C4-2B (cell line): ENCODE measurements around the gene PHF12.

Experiments
- H3K27ac ChIP-seq: fragments of 450-650 bp; 2 replicates; pipeline ENCODE4 v1.5.1; 2017
- ZFX ChIP-seq: fragments of 450-650 bp; IDR thresholded peaks from 2 replicates; pipeline ENCODE4 v1.6.1; 2017
- TF ChIP-seq, protein P1 (sequence below): fragments of 450-650 bp; conservative IDR thresholded peaks from 2 replicates; pipeline ENCODE4 v1.5.1; 2017; ENCODE audit warnings: mild to moderate bottlenecking

PHF12 gene

DNA sequence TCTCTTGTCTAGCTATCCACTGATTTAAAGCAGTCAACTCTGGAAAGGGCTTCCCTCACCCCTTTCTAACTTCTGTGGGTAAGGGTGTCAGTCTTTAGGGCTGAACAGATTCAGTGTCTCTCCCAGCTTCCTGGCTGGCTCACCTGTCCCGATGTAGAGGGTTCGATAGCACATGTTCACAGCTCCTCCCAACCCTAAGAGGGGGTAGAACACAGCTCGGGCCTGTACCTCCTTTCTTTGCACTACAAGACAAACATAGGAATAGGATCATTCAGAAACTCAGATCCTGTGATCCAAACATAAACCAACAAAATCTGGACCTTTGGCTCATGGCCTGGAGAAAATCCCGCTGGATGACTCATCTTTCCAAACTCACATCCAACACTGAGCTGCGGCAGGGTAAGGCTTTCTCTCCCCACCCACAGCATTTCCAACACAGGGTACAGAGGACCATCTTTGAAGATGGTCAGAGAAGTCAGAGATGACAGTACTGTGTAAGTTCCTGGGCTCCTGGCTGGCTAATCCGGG, 42.6 kb downstream of the PHF12 start:
- TF ChIP-seq, protein P1, sequence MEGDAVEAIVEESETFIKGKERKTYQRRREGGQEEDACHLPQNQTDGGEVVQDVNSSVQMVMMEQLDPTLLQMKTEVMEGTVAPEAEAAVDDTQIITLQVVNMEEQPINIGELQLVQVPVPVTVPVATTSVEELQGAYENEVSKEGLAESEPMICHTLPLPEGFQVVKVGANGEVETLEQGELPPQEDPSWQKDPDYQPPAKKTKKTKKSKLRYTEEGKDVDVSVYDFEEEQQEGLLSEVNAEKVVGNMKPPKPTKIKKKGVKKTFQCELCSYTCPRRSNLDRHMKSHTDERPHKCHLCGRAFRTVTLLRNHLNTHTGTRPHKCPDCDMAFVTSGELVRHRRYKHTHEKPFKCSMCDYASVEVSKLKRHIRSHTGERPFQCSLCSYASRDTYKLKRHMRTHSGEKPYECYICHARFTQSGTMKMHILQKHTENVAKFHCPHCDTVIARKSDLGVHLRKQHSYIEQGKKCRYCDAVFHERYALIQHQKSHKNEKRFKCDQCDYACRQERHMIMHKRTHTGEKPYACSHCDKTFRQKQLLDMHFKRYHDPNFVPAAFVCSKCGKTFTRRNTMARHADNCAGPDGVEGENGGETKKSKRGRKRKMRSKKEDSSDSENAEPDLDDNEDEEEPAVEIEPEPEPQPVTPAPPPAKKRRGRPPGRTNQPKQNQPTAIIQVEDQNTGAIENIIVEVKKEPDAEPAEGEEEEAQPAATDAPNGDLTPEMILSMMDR = no peak
- TF ChIP-seq ZFX = no peak
- H3K27ac ChIP-seq = peak overlapping the region; percentile 5

DNA sequence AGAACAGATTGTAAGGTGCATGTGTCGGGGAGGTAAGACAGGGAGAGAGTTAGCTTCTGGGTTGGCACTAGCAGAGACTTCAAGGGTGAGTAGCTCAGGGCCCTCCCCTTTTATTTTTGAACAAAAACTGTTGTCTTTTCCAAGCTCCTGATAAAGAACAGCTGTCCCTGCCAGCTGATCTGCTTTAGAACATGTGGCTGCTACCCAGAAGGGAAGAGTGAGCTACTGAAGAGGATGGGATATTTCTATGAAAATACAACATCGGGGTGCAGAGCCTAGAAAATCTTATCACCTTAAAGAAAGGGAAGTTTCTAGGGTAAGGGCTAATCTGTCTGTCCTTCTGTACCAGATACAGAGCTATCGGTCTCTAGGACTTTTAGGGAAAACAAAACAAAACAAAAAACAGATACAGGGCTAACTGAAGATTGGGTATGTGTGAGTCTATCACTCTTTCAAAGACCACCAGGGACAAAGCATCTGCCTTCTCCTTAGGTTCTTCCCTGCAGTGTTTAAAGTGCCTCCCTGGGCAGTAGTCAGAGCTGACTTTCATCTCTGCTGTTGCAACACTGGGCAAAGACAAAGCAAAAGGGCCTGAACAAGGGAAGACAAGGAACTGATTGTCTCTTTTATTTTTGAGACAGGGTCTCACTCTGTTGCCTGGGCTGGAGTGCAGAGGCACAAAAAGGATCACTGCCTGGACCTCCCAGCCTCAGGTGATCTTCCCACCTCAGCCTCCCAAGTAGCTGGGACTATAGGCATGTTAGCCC, 43.4 kb downstream of the PHF12 start:
- TF ChIP-seq, protein P1 = no peak
- no peak for TF ChIP-seq ZFX
- peak overlapping the region; percentile 5 for H3K27ac ChIP-seq

DNA sequence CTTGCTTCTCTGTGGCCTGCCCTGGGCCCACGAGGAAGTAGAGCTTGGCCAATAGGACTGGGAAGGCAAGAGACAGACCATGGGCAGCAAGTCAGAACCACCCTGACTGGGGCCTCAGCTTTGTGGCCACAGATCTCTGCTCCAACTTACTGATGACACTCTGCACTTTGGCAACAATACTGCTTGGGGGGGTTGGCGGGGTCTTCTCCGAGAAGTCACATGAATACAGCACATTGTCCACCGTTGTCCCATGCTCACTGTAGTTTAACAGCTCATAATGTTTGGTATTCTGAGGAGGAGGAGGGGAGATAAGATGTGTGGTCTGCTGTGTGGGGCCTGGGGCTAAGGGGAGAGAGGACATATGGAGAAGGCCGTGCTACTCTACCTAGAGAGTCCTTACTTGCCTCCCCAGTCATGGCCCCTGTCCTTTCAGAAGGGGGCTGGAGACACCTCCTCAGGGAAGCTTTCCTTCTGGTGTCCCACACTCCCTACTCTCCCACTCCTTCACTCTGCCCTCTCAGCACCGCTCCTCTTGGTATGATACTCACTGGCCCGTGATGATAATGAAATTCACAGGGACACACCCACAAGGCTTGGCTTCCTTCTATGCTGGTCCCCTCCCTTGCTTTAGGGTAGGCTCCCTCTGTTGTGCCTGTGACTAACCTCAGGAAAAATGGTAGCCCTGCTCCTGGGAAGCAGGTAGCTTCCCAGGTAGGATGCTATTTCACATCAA, 44.4 kb downstream of the PHF12 start:
- TF ChIP-seq ZFX = no peak
- TF ChIP-seq, protein P1 = no peak
- no peak overlapping the region for H3K27ac ChIP-seq

DNA sequence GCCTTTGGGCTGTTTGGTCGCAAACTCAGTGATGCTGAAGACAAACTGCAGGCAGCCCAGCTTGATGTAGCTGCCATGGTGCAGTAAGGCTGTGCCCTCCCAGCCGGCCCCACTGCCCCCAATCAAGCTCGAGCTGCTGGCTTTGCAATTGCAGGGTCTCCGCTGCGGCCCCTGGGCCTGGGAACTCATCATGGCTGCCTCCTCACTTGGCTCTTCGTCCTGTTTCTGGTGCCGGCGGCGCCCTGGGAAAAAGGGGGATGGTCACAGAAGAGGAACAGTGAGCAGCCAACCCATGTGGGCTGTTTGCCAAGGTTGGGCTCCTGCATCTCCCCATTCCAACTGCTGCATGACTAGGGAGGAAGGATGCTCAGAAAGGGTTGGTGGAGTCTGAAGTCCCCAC, 45.0 kb downstream of the PHF12 start:
- no peak overlapping the region for H3K27ac ChIP-seq
- TF ChIP-seq ZFX = no peak
- TF ChIP-seq, protein P1 = no peak

GRCh38 chr17:28904800-28905199, 46.5 kb downstream of the PHF12 start:
- no peak for TF ChIP-seq ZFX
- TF ChIP-seq, protein P1 = no peak
- no peak overlapping the region for H3K27ac ChIP-seq

- peak overlapping the region; percentile 95 for H3K27ac ChIP-seq
Observed at GRCh38 chr17:28903546-28903841, 47.8 kb downstream of the PHF12 start.

DNA sequence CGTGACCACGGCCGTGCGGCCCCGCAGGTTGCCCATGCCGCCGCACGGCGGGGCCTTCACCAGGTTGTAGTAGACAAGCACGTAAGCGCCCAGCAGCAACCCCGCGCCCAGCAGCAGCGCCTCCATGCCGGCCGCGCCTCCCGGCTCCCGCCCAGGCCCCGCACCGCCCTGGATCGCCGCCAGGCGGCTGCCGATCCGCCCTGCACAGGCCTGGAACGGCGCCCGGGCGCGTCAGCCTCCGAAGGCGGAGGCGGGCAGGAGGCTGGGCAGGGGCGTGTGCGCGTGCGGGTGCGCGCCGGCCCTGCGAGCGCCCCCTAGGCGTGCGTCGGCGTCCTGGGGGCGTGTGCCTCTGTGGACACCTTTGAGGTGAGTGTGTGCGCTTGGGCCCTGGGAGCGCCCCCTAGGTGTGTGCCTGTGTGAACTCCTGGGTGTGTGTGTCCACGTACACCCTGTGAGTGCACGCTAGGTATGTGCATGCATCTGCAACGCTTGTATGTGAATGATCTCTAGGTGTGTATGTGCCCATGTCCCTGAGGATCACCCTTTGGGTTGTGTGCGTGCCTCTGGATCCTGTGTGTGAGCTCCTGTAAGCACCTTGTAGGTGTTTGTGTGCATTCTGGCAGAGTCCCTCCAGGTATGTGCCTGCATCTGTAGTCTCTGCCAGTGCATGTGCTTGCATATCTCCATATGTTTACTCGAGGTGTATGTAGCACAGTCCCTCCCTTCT, 48.3 kb downstream of the PHF12 start, which contains the start of gene DHRS13:
Gene DHRS13 (minus strand): TSS at position 261 of the 727 bp plus-strand sequence. CDS start 135 bp downstream, at position 126.
- TF ChIP-seq, protein P1 = peak; percentile 100
- TF ChIP-seq ZFX = peak; percentile 85
- H3K27ac ChIP-seq = peak within 1 kb of the TSS; percentile 95
